GM19324 (cell line): Measurements from ENCODE around the gene ZNF740.

Experiments used
- ATAC-seq: cut with Tn5 transposase; IDR thresholded peaks from one replicate; pipeline ENCODE4 v1.9.1; 2021; ENCODE audit warnings: mild to moderate bottlenecking, moderate library complexity; ENCODE audit not compliant: unreplicated experiment, low FRiP score

ZNF740 gene

GRCh38 chr12:53224061-53224896, 43.8 kb downstream of the ZNF740 start:
- ATAC-seq = no peak

- ATAC-seq = no peak
These were observed 44.5 kb downstream of the ZNF740 start for GRCh38 chr12:53224897-53225634.

GRCh38 chr12:53225635-53226424, 45.3 kb downstream of the ZNF740 start:
- ATAC-seq = no peak

- ATAC-seq = no peak
These were observed 46.3 kb downstream of the ZNF740 start for GRCh38 chr12:53226815-53227214.

GRCh38 chr12:53227341-53227740, 46.8 kb downstream of the ZNF740 start:
- no peak for ATAC-seq

- no peak for ATAC-seq
These were observed 47.3 kb downstream of the ZNF740 start for GRCh38 chr12:53227836-53228235.

GRCh38 chr12:53229454-53229853, 48.9 kb downstream of the ZNF740 start:
- no peak for ATAC-seq

GRCh38 chr12:53230108-53230845, 49.8 kb downstream of the ZNF740 start:
- no peak for ATAC-seq

GRCh38 chr12:53231671-53231920, 51.1 kb downstream of the ZNF740 start:
- ATAC-seq = no peak

GRCh38 chr12:53231921-53232645, 51.6 kb downstream of the ZNF740 start, which contains the start of gene RARG:
Gene RARG, minus strand, starts transcription at chr12:53232209. Its CDS starts 4,664 bp downstream, at chr12:53227545.
- ATAC-seq = no peak

- no peak for ATAC-seq
These were observed 52.3 kb downstream of the ZNF740 start for GRCh38 chr12:53232646-53233461.

GRCh38 chr12:53233671-53234121, 53.2 kb downstream of the ZNF740 start:
- ATAC-seq = no peak

- no peak for ATAC-seq
These were observed 53.9 kb downstream of the ZNF740 start for GRCh38 chr12:53234271-53234914.

GRCh38 chr12:53235164-53235563, 54.6 kb downstream of the ZNF740 start:
- ATAC-seq = no peak

GRCh38 chr12:53235742-53236442, 55.4 kb downstream of the ZNF740 start:
- ATAC-seq = no peak

GRCh38 chr12:53236443-53237111, 56.1 kb downstream of the ZNF740 start:
- ATAC-seq = no peak

- no peak for ATAC-seq
These were observed 59.2 kb downstream of the ZNF740 start for GRCh38 chr12:53239643-53240258.
